GM13977 (cell line): ENCODE measurements around the gene SRGN.

Experiments used
- DNase-seq: peaks from one replicate; pipeline ENCODE4 v3.0.0; 2012; ENCODE audit warnings: low spot score
- CTCF ChIP-seq: IDR thresholded peaks from 2 replicates; pipeline ENCODE4 v1.5.1; 2012; ENCODE audit warnings: mild to moderate bottlenecking, control low read depth; ENCODE audit not compliant: insufficient read depth; ENCODE audit errors: extremely low read depth, missing control alignments
- in situ Hi-C: fragments of 300-500 bp; cut with MboI; formaldehyde crosslinking; loops from one replicate; pipeline ENCODE4 v1.12.0; 2022; ENCODE audit warnings: low sequenced_read_pairs, low pct_unique_long_range_greater_than_20kb, mixed read lengths, inconsistent platforms; ENCODE audit not compliant: unreplicated experiment

Gene SRGN

GRCh38 chr10:69096045-69096444 is 8.1 kb downstream of the SRGN start:
- peak; percentile 28 for DNase-seq
- in situ Hi-C loops = no loop called here
- TF ChIP-seq CTCF = no peak

GRCh38 chr10:69097729-69098128 is 9.8 kb downstream of the SRGN start:
- TF ChIP-seq CTCF = no peak
- DNase-seq = no peak
- in situ Hi-C loops = no loop called here

- in situ Hi-C loops = no loop called here
- TF ChIP-seq CTCF = no peak
- DNase-seq = no peak
Observed at GRCh38 chr10:69100136-69100872, 12.4 kb downstream of the SRGN start.

GRCh38 chr10:69101451-69102095 is 13.7 kb downstream of the SRGN start:
- in situ Hi-C loops = no loop called here
- TF ChIP-seq CTCF = no peak
- DNase-seq = no peak

GRCh38 chr10:69102440-69102839 is 14.5 kb downstream of the SRGN start:
- DNase-seq = no peak
- in situ Hi-C loops = no loop called here

GRCh38 chr10:69103784-69104183 is 15.9 kb downstream of the SRGN start:
- no peak for DNase-seq
- TF ChIP-seq CTCF = no peak
- in situ Hi-C loops = no loop called here

More at GRCh38 chr10:69102440-69102839, 14.5 kb downstream of the SRGN start:
- TF ChIP-seq CTCF = no peak
